H1 (cell line): Measurements from ENCODE around the gene RD3L.
A peak's percentile ranks its signal among the peaks of the same experiment; 100 is the strongest.

Source experiments
- EZH2 ChIP-seq: fragments of 200-600 bp; sonication (generic); IDR thresholded peaks from 2 replicates; pipeline ENCODE4 v1.7.1; 2012; ENCODE audit warnings: low read depth, mild to moderate bottlenecking, moderate library complexity, low read length, inconsistent platforms; ENCODE audit not compliant: severe bottlenecking
- KDM1A ChIP-seq: fragments of 200-600, 300-600 bp; sonication (generic); IDR thresholded peaks from 2 replicates; pipeline ENCODE4 v1.7.1; 2016; ENCODE audit warnings: mild to moderate bottlenecking, low read length, borderline replicate concordance
- POLR2A ChIP-seq, 2 experiments: IDR thresholded peaks; 1 replicate in 1 of 2; 2 replicates in 1 of 2; pipeline ENCODE4 v1.6.1; 2011; ENCODE audit warnings: low read depth in 2 of 2, low read length in 2 of 2, mild to moderate bottlenecking in 2 of 2; ENCODE audit errors: control extremely low read depth in 1 of 2
- RFX5 ChIP-seq: IDR thresholded peaks from 2 replicates; pipeline ENCODE4 v1.6.1; 2011; ENCODE audit warnings: low read depth, low read length, improper control_type of control experiment, borderline replicate concordance
- TAF1 ChIP-seq: IDR thresholded peaks from 2 replicates; pipeline ENCODE4 v1.6.1; 2011; ENCODE audit warnings: mild to moderate bottlenecking, low read depth, low read length
- TF ChIP-seq, protein P1 (sequence below): IDR thresholded peaks from 2 replicates; pipeline ENCODE4 v1.6.1; 2012; ENCODE audit warnings: inconsistent platforms

DNA sequence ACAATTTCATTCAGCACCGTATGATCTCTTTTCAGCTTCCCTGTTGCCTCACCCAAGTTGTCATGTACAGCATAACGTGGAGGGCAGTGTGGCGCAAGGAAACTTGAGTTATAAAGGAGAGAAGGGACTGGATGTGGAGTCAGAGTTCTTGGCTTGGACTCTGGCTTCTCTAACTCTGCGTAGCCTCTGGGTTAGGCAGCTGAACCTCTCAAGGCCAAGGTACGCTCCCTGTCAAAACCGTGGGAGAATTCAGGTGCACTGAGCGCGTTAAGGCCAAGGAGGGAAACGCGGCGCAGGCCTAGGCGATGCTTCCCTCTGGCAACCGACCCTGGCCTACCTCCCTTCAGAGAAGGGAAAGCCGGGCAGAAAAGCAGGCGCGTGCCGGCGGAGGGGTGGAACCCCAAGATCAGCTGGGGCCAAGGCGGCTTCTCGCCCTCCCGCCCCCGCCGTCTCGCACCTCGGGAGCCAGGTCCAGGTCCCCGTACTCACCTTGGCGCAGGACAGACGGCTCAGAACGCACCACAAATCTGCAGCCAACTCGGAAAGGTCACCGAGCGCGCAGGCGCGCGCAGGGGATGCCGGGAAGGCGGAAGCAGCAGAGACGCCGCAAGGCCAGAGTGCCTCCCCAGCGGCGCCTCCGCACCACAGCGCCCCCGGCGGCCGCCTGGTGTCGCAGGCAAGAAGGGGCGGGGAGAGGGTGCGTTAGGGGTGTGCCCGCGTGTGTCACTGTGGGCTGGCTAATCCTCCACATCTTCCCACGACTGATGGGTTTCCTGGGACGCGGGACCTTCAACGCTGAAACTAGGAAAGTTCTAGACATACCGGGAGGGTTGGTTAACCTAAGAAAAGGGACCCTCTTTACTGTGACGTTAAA, 21.1 kb downstream of the RD3L start:
- TF ChIP-seq TAF1 = peak; percentile 91
- TF ChIP-seq POLR2A (IDR thresholded peaks at IDR 0.05; ENCODE audit: control extremely low read depth in 1 of 2, low read depth in 2 of 2, low read length in 2 of 2) = peak in 1 of 2 experiments; percentile 87; a peak in 2 of 3 replicates
- TF ChIP-seq KDM1A = no peak
- TF ChIP-seq, protein P1, sequence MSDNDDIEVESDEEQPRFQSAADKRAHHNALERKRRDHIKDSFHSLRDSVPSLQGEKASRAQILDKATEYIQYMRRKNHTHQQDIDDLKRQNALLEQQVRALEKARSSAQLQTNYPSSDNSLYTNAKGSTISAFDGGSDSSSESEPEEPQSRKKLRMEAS = no peak; the same call in 1 of the 2 replicates
- TF ChIP-seq RFX5 = no peak
- no peak for TF ChIP-seq EZH2
